Psoas muscle (tissue), 8 donors: ENCODE data around the gene DOCK8. TPM values are rescaled to one million over a fixed set of nuclear protein-coding genes. Genes with fewer than 3 reads are reported as not detected.
A peak's percentile ranks its signal among the peaks of the same experiment; 100 is the strongest.

ENCODE experiments used
- ATAC-seq, 4 donors: fragments of 200-7000 bp; cut with Tn5 transposase; one replicate each; pipeline ENCODE4 v1.9.1; 2020; ENCODE audit warnings: moderate library complexity in 3 of 4, mild to moderate bottlenecking in 2 of 4
- DNase-seq, 2 donors: peaks; one replicate each; pipeline ENCODE4 v3.0.0-alpha.2; 2020
- H3K27ac ChIP-seq: fragments of 200-600 bp; one replicate; pipeline ENCODE4 v1.8.0; 2022
- H3K27me3 ChIP-seq, 3 donors: fragments of 200-600 bp in 1 of 3; one replicate each; pipeline versions ENCODE4 v1.6.1 to v1.8.0; 2013 to 2022; ENCODE audit warnings: low read length in 2 of 3, mild to moderate bottlenecking in 2 of 3, moderate library complexity in 1 of 3; ENCODE audit not compliant: insufficient read depth in 3 of 3
- H3K36me3 ChIP-seq, 2 donors: fragments of 200-600 bp in 1 of 2; one replicate each; pipeline versions ENCODE4 v1.6.1 to v1.8.0; 2013 to 2022; ENCODE audit warnings: low read depth in 1 of 2, mild to moderate bottlenecking in 1 of 2, moderate library complexity in 1 of 2; ENCODE audit not compliant: insufficient read depth in 1 of 2
- H3K4me1 ChIP-seq: fragments of 200-600 bp; one replicate; pipeline ENCODE4 v1.8.0; 2022
- H3K4me3 ChIP-seq: fragments of 200-600 bp; one replicate; pipeline ENCODE4 v1.8.0; 2022; ENCODE audit warnings: mild to moderate bottlenecking
- H3K9me3 ChIP-seq: fragments of 200-600 bp; one replicate; pipeline ENCODE4 v1.8.0; 2022
- CTCF ChIP-seq: fragments of 200-600 bp; IDR thresholded peaks from one replicate; pipeline ENCODE4 v1.8.0; 2022; ENCODE audit warnings: antibody characterized with exemption
- WGBS, 3 donors: extraction: QIAGEN DNeasy Blood & Tissue Kit; methylation state at CpG; one replicate each; pipeline versions ENCODE4 v1.1.6 to v1.1.7; 2013; 5-methylcytosine and 5-hydroxymethylcytosine counted together
- intact Hi-C, 2 donors: fragments of 100-400 bp; cut with DNase I; formaldehyde crosslinking; loops; one replicate each; pipeline versions ENCODE4 v1.11.0 to v1.14.2; 2022
- polyA plus RNA-seq, 3 donors: library from polyadenylated mRNA; stranded (reverse); fragments of 200-250 nt; gene quantifications; one replicate each; pipeline ENCODE4 v1.2.3, GENCODE V29; 2013
- total RNA-seq, 4 donors: library from RNA; stranded (reverse); fragmentation: NEBNext Ultra II Directional in 2 of 4; extraction: Animal tissue kit (Norgen Biotek cat#: 25700) in 2 of 4; gene quantifications; one replicate each; pipeline versions ENCODE4 v1.2.1 to v1.2.4, GENCODE V29; 2021 to 2023
- donor health status: healthy with polysubstance abuse.
- donor health status: DM: no; HTN: no; CAD: no; lungs with moderate emphysema.
- donor health status: Bipolar disorder and iron deficiency.
- donor health status: healthy.
- donor health status: DM: yes; HTN: yes; CAD: no.
- donor health status: DM: no; HTN: no; CAD: no.
- donor health status: DM: no; HTN: no; CAD: no.
- donor health status: DM: yes; HTN: yes; CAD: no.

Gene DOCK8
- total and polyA plus RNA-seq, 7 donors = 0.32 to 2.8 (median 2.0) TPM

GRCh38 chr9:297104-297972, 82.7 kb downstream of the DOCK8 start:
- ATAC-seq = peak in 3 of 4 donors; percentile 54 to 57 (median 56)
- no peak overlapping the region for H3K4me3 ChIP-seq
- WGBS, 3 donors = 33 to 45% (median 39%) methylated on average over 6 of the region's 6 CpGs
- DNase-seq = peak; percentile 23 to 48
- H3K27me3 ChIP-seq = no peaks in the 10 kb centered on the region
- no peak for TF ChIP-seq CTCF
- no peak overlapping the region for H3K27ac ChIP-seq
- intact Hi-C loops = no loop called here
- no peaks in the 10 kb centered on the region for H3K4me1 ChIP-seq
- no peaks in the 10 kb centered on the region for H3K36me3 ChIP-seq
- no peaks in the 10 kb centered on the region for H3K9me3 ChIP-seq

GRCh38 chr9:303502-303901, 88.8 kb downstream of the DOCK8 start:
- Histone ChIP-seq H3K36me3 (no peaks in the 10 kb centered on the region), H3K9me3 (no peaks in the 10 kb centered on the region), H3K27me3 (no peaks in the 10 kb centered on the region), H3K4me1 (no peaks in the 10 kb centered on the region), H3K27ac (no peak overlapping the region), H3K4me3 (no peak overlapping the region)
- no peak for ATAC-seq
- TF ChIP-seq CTCF = no peak
- DNase-seq = no peak
- intact Hi-C loops = no loop called here
- WGBS, 3 donors = 84 to 88% (median 87%) methylated on average over 5 of the region's 5 CpGs

GRCh38 chr9:304106-304505, 89.4 kb downstream of the DOCK8 start:
- no peak for TF ChIP-seq CTCF
- Histone ChIP-seq H3K4me1 (no peaks in the 10 kb centered on the region), H3K4me3 (no peak overlapping the region), H3K27ac (no peak overlapping the region), H3K36me3 (no peaks in the 10 kb centered on the region), H3K9me3 (no peaks in the 10 kb centered on the region), H3K27me3 (no peaks in the 10 kb centered on the region)
- intact Hi-C loops = no loop called here
- no peak for DNase-seq
- ATAC-seq = no peak
- 40 to 54% (median 52%) methylated on average over 4 of the region's 4 CpGs for WGBS, 3 donors

GRCh38 chr9:304519-305185, 90.0 kb downstream of the DOCK8 start:
- intact Hi-C loops = no loop called here
- H3K4me3 ChIP-seq = no peak overlapping the region
- no peaks in the 10 kb centered on the region for H3K4me1 ChIP-seq
- no peaks in the 10 kb centered on the region for H3K36me3 ChIP-seq
- no peaks in the 10 kb centered on the region for H3K9me3 ChIP-seq
- WGBS, 3 donors = 50 to 72% (median 68%) methylated on average over 10 of the region's 10 CpGs
- no peak for DNase-seq
- no peak overlapping the region for H3K27ac ChIP-seq
- no peak for ATAC-seq
- no peaks in the 10 kb centered on the region for H3K27me3 ChIP-seq
- no peak for TF ChIP-seq CTCF
